PC-9 (cell line): ENCODE data around the gene TUBGCP6.

Experiments used
- CTCF ChIP-seq: fragments of 200-600 bp; sonication (generic); conservative IDR thresholded peaks from 2 replicates; pipeline ENCODE4 v1.6.1; 2017; ENCODE audit warnings: mixed run types, antibody characterized with exemption, mild to moderate bottlenecking, moderate library complexity
- EZH2 ChIP-seq: fragments of 200-600 bp; sonication (generic); IDR thresholded peaks from 2 replicates; pipeline ENCODE4 v1.8.0; 2017; ENCODE audit warnings: antibody characterized with exemption, low read depth

- TF ChIP-seq CTCF (no peak), EZH2 (no peak)
Observed at GRCh38 chr22:50201191-50202129, 43.4 kb downstream of the TUBGCP6 start.
